HepG2 (cell line): Measurements from ENCODE around the gene GDF15. TPM values are rescaled to one million over a fixed set of nuclear protein-coding genes. Genes with fewer than 3 reads are reported as not detected.
A peak's percentile ranks its signal among the peaks of the same experiment; 100 is the strongest.

Source experiments
- ATAC-seq: fragments of 200-7000 bp; cut with Tn5 transposase; 3 replicates; pipeline ENCODE4 v1.9.1; 2020; ENCODE audit warnings: mild to moderate bottlenecking, moderate library complexity
- BruUV-seq: library from RNA; stranded (reverse); fragments of 400-500 nt; replicated peaks from 2 replicates; lab custom pipeline; 2021; lab: Mats Ljungman, UMichigan
- CTCF ChIA-PET: fragments of 300-600 bp; formaldehyde crosslinking; extraction: SDS; loops from one replicate; lab custom pipeline; 2021; ENCODE audit warnings: low total read pairs, inconsistent platforms, low intra/inter-chr PET ratio; lab: Yijun Ruan, JAX
- POLR2A ChIA-PET: fragments of 350-600 bp; sonication (Branson Sonifier 250); formaldehyde crosslinking; loops from one replicate; lab custom pipeline; 2020; ENCODE audit warnings: antibody characterized with exemption, inconsistent platforms; lab: Yijun Ruan, JAX
- DNase-seq: peaks from one replicate; pipeline ENCODE4 v3.0.0-alpha.2; 2015; ENCODE audit warnings: low spot score
- FAIRE-seq: peaks from 3 replicates; lab custom pipeline; 2011; peaks lifted over from hg19 to GRCh38; lab: Jason Lieb, UNC
- H2AFZ ChIP-seq: one replicate; pipeline ENCODE4 v1.6.1; 2011; ENCODE audit warnings: low read length, inconsistent platforms
- H3K27ac ChIP-seq: fragments of 300-600 bp; 3 replicates; pipeline ENCODE4 v1.8.0; 2011; ENCODE audit warnings: mixed run types, mild to moderate bottlenecking, mixed read lengths, low read length, inconsistent platforms; ENCODE audit not compliant: insufficient read depth; ENCODE audit errors: extremely low read length
- H3K27me3 ChIP-seq, 2 experiments: fragments of 200-600 bp in 1 of 2; 2 replicates in 1 of 2; 3 replicates in 1 of 2; pipeline versions ENCODE4 v1.6.0 to v1.8.0; 2011; ENCODE audit warnings: low read length in 2 of 2, mild to moderate bottlenecking in 2 of 2, moderate library complexity in 2 of 2, inconsistent platforms in 1 of 2; ENCODE audit not compliant: insufficient read depth in 2 of 2, control insufficient read depth in 1 of 2
- H3K36me3 ChIP-seq, 2 experiments: fragments of 200-600 bp in 1 of 2; replicated peaks in 1 of 2; 2 replicates in 1 of 2; 3 replicates in 1 of 2; pipeline versions ENCODE4 v1.5.1 to v1.8.0; 2011; ENCODE audit warnings: low read length in 2 of 2, inconsistent platforms in 1 of 2; ENCODE audit not compliant: insufficient read depth in 2 of 2, control insufficient read depth in 1 of 2
- H3K4me1 ChIP-seq: 2 replicates; pipeline ENCODE4 v1.5.1; 2012; ENCODE audit warnings: low read length, inconsistent platforms; ENCODE audit not compliant: insufficient read depth
- H3K4me2 ChIP-seq: 2 replicates; pipeline ENCODE4 v1.6.0; 2011; ENCODE audit warnings: low read depth, low read length, inconsistent platforms
- H3K4me3 ChIP-seq, 3 experiments: fragments of 200-600 bp in 1 of 3; sonication (generic), shearing (Covaris generic) in 1 of 3; replicated peaks in 1 of 3; 2 replicates each; pipeline ENCODE4 v1.5.1; 2011 to 2016; ENCODE audit warnings: low read length in 3 of 3, inconsistent platforms in 2 of 3, low read depth in 2 of 3, mild to moderate bottlenecking in 2 of 3, control low read depth in 1 of 3, mixed read lengths in 1 of 3; ENCODE audit not compliant: insufficient read depth in 1 of 3
- H3K79me2 ChIP-seq: one replicate; pipeline ENCODE4 v1.6.1; 2011; ENCODE audit warnings: low read length, inconsistent platforms; ENCODE audit not compliant: insufficient read depth
- H3K9ac ChIP-seq: 2 replicates; pipeline ENCODE4 v1.6.0; 2011; ENCODE audit warnings: mild to moderate bottlenecking, low read depth, low read length, inconsistent platforms; ENCODE audit not compliant: insufficient read depth
- H3K9me3 ChIP-seq: 2 replicates; pipeline ENCODE4 v1.5.1; 2012; ENCODE audit warnings: mild to moderate bottlenecking, low read length
- H4K20me1 ChIP-seq: 2 replicates; pipeline ENCODE4 v1.6.0; 2011; ENCODE audit warnings: inconsistent platforms, mild to moderate bottlenecking, low read length, moderate library complexity; ENCODE audit not compliant: insufficient read depth
- NR2F1 ChIP-seq, 2 experiments: fragments of 450-650 bp in 1 of 2; formaldehyde crosslinking in 1 of 2; IDR thresholded peaks; 2 replicates each; pipeline versions ENCODE4 v1.5.0 to v1.6.1; 2016 to 2020; ENCODE audit warnings: mild to moderate bottlenecking in 1 of 2, missing compliant biosample characterization in 1 of 2, missing genetic modification reagents in 1 of 2, moderate library complexity in 1 of 2
- RBFOX2 ChIP-seq: fragments of 200-400 bp; formaldehyde crosslinking; IDR thresholded peaks from 2 replicates; pipeline ENCODE4 v1.6.1; 2017; ENCODE audit warnings: low read depth, mild to moderate bottlenecking, low read length
- RCOR2 ChIP-seq: IDR thresholded peaks from 2 replicates; pipeline ENCODE4 v1.6.1; 2016; ENCODE audit warnings: missing biosample characterization, missing genetic modification reagents
- ZNF121 ChIP-seq: sonication (generic); formaldehyde crosslinking; IDR thresholded peaks from 2 replicates; pipeline ENCODE4 v1.5.0; 2020; ENCODE audit warnings: mild to moderate bottlenecking, missing genetic modification reagents
- ZNF318 ChIP-seq: sonication (generic); formaldehyde crosslinking; IDR thresholded peaks from 2 replicates; pipeline ENCODE4 v1.4.0; 2020; ENCODE audit warnings: mild to moderate bottlenecking, missing genetic modification reagents
- WGBS: methylation state at CpG from one replicate; pipeline ENCODE4 v1.1.6; 2017; ENCODE audit warnings: low lambda C conversion rate; 5-methylcytosine and 5-hydroxymethylcytosine counted together
- in situ Hi-C: cut with HindIII; loops from 2 replicates; pipeline ENCODE4 v1.10.0; 2017; ENCODE audit warnings: low pct_unique_long_range_greater_than_20kb; ENCODE audit not compliant: extremely low pct_ligation_motif_present
- intact Hi-C: fragments of 100-400 bp; cut with micrococcal nuclease; formaldehyde crosslinking; loops from one replicate; pipeline ENCODE4 v1.10.0; 2022; ENCODE audit not compliant: unreplicated experiment
- polyA plus RNA-seq, 8 experiments: library from polyadenylated mRNA; depleted of rRNA in 3 of 8; stranded (reverse) in 7 of 8; unstranded in 1 of 8; fragments of >200 nt; fragmentation: Illumina TruSeq in 4 of 8; extraction: Trizol in 4 of 8; gene quantifications; 2 replicates each; pipeline versions ENCODE4 v1.2.1 to v1.2.3, GENCODE V29; 2011 to 2016; ENCODE audit warnings: low read depth in 4 of 8, missing spikeins in 1 of 8, mixed read lengths in 1 of 8; ENCODE audit not compliant: insufficient read depth in 1 of 8
- total RNA-seq, 5 experiments: library from RNA; depleted of rRNA; stranded (reverse); fragments of >200 nt; fragmentation: Illumina TruSeq; extraction: Trizol; gene quantifications; 2 replicates each; pipeline ENCODE4 v1.2.3, GENCODE V29; 2016; ENCODE audit warnings: low read depth in 1 of 5

The GDF15 gene
- total and polyA plus RNA-seq, 2 of the 13 experiments (the other 11 are each of a cell fraction or from before 2014, with no cell fraction given), result 146 to 422 TPM

GRCh38 chr19:18344582-18344950, 41.4 kb upstream of the GDF15 start (continued):
- TF ChIP-seq ZNF318 (CRISPR knock-in tag) (no peak), RBFOX2 (peak; percentile 20; the same call in 1 of the 2 replicates), RCOR2 (CRISPR knock-in tag) (no peak)

- FAIRE-seq, result no peak
- WGBS, result 95% methylated on average over 6 of the region's 6 CpGs
- Histone ChIP-seq H3K9me3 (no peaks in the 10 kb centered on the region), H3K36me3 (peaks cover 12 to 34% of the 10 kb centered on the region in 2 experiments; a peak in 4 of 5 replicates), H4K20me1 (peaks cover 7% of the 10 kb centered on the region), H3K79me2 (peaks cover 16% of the 10 kb centered on the region), H3K9ac (no peak overlapping the region), H2AFZ (no peak overlapping the region), H3K4me3 (no peak overlapping the region), H3K27ac (no peak overlapping the region), H3K27me3 (no peaks in the 10 kb centered on the region), H3K4me1 (peaks cover 31% of the 10 kb centered on the region), H3K4me2 (no peak overlapping the region)
- DNase-seq, result no peak
- POLR2A ChIA-PET, result interaction anchor here (1.1 kb wide), 1 partner anchor 17 kb away, joined by 3 read pairs; no protein-coding TSS in a partner anchor
- ATAC-seq, result no peak
- in situ Hi-C loops (loop anchor here (10.0 kb wide), 1 partner anchor 60 kb away; no protein-coding TSS in a partner anchor), intact Hi-C loops (loop anchor here (5.0 kb wide), 2 partner anchors 42 to 57 kb away; partner anchors contain the start of gene GDF15)
- TF ChIP-seq ZNF121 (CRISPR knock-in tag) (0 out of 2 replicates have a peak, but pooled peaks have one; percentile 37), NR2F1 (CRISPR knock-in tag; IDR thresholded peaks at IDR 0.05) (no peak)
- BruUV-seq, result no TSS peak
- CTCF ChIA-PET, result no interaction called here
Observed at GRCh38 chr19:18345296-18345695, 40.7 kb upstream of the GDF15 start.
